GM18907 (cell line): ENCODE measurements around the gene PIK3R2.
"Not testable (repeated sequence)": the region's sequence is repeated elsewhere in the genome, so short reads cannot be mapped to it uniquely, and the experiment has no call there.

Experiments
- ATAC-seq: cut with Tn5 transposase; IDR thresholded peaks from one replicate; pipeline ENCODE4 v1.9.1; 2021; ENCODE audit warnings: mild to moderate bottlenecking, moderate library complexity; ENCODE audit not compliant: unreplicated experiment

Gene PIK3R2

GRCh38 chr19:18150776-18151624 is 2.0 kb upstream of the PIK3R2 start:
- ATAC-seq = no peak

- ATAC-seq = peak; percentile 63
Measured at GRCh38 chr19:18152442-18152816, 534 bp upstream of the PIK3R2 start.

- ATAC-seq = peak; percentile 2
Measured at GRCh38 chr19:18153556-18154134, 682 bp downstream of the PIK3R2 start.

GRCh38 chr19:18155095-18156087 is 2.4 kb downstream of the PIK3R2 start:
- no peak for ATAC-seq

- ATAC-seq = no peak
Measured at GRCh38 chr19:18156268-18156667, 3.3 kb downstream of the PIK3R2 start.

- no peak for ATAC-seq
Measured at GRCh38 chr19:18156841-18157464, 4.0 kb downstream of the PIK3R2 start.

GRCh38 chr19:18157465-18158063 is 4.6 kb downstream of the PIK3R2 start:
- ATAC-seq = no peak

GRCh38 chr19:18158467-18158866 is 5.5 kb downstream of the PIK3R2 start:
- no peak for ATAC-seq

GRCh38 chr19:18159059-18159616 is 6.2 kb downstream of the PIK3R2 start:
- not testable (repeated sequence) for ATAC-seq

GRCh38 chr19:18159810-18160209 is 6.8 kb downstream of the PIK3R2 start:
- ATAC-seq = no peak

GRCh38 chr19:18160493-18160970 is 7.6 kb downstream of the PIK3R2 start:
- no peak for ATAC-seq

- peak; percentile 52 for ATAC-seq
Measured at GRCh38 chr19:18160971-18161635, 8.1 kb downstream of the PIK3R2 start.

GRCh38 chr19:18161636-18162002 is 8.7 kb downstream of the PIK3R2 start:
- ATAC-seq = peak; percentile 19

GRCh38 chr19:18164072-18164471 is 11.1 kb downstream of the PIK3R2 start:
- ATAC-seq = no peak

- no peak for ATAC-seq
Measured at GRCh38 chr19:18165794-18166544, 13.0 kb downstream of the PIK3R2 start.

- ATAC-seq = no peak
Measured at GRCh38 chr19:18167011-18167410, 14.0 kb downstream of the PIK3R2 start.

- ATAC-seq = no peak
Measured at GRCh38 chr19:18167975-18168645, 15.1 kb downstream of the PIK3R2 start.

GRCh38 chr19:18168673-18169381 is 15.9 kb downstream of the PIK3R2 start:
- no peak for ATAC-seq
